PC-3 (cell line): Measurements from ENCODE around the gene GPA33. TPM values are rescaled to one million over a fixed set of nuclear protein-coding genes. Genes with fewer than 3 reads are reported as not detected.

Source experiments
- ATAC-seq: fragments of 200-7000 bp; cut with Tn5 transposase; 2 replicates; pipeline ENCODE4 v1.9.1; 2020; ENCODE audit warnings: mild to moderate bottlenecking, moderate library complexity
- BruUV-seq: library from RNA; stranded (reverse); fragments of 400-500 nt; replicated peaks from 2 replicates; lab custom pipeline; 2021; lab: Mats Ljungman, UMichigan
- CTCF ChIA-PET: fragments of 300-600 bp; sonication (Branson Sonifier 250); formaldehyde crosslinking; loops from one replicate; lab custom pipeline; 2022; ENCODE audit warnings: antibody characterized with exemption; lab: Charles Lee
- POLR2A ChIA-PET: fragments of 300-600 bp; sonication (Branson Sonifier 250); formaldehyde crosslinking; loops from one replicate; lab custom pipeline; 2022; ENCODE audit warnings: antibody characterized with exemption; ENCODE audit not compliant: unreplicated experiment; lab: Charles Lee
- DNase-seq: peaks from one replicate; pipeline ENCODE4 v3.0.0-alpha.2; 2015
- H2AFZ ChIP-seq: fragments of 300-600 bp; sonication (generic); 2 replicates; pipeline ENCODE4 v1.6.0; 2016; ENCODE audit warnings: antibody characterized with exemption, low read length
- H3F3A ChIP-seq: fragments of 300-600 bp; sonication (generic); one replicate; pipeline ENCODE4 v1.6.0; 2017; ENCODE audit warnings: antibody characterized with exemption, low read length, control low read depth, mild to moderate bottlenecking; ENCODE audit not compliant: unreplicated experiment
- H3K27ac ChIP-seq: fragments of 300-600 bp; sonication (generic); 2 replicates; pipeline ENCODE4 v1.5.1; 2016; ENCODE audit warnings: mild to moderate bottlenecking, low read length
- H3K27me3 ChIP-seq: fragments of 300-600 bp; sonication (generic); 2 replicates; pipeline ENCODE4 v1.6.1; 2016; ENCODE audit warnings: low read length, mixed read lengths
- H3K36me3 ChIP-seq: fragments of 300-600 bp; sonication (generic); 2 replicates; pipeline ENCODE4 v1.6.1; 2016; ENCODE audit warnings: low read depth, mixed run types, low read length, mixed read lengths
- H3K4me1 ChIP-seq: fragments of 300-600 bp; sonication (generic); 2 replicates; pipeline ENCODE4 v1.5.1; 2016; ENCODE audit warnings: low read length; ENCODE audit not compliant: insufficient read depth
- H3K4me2 ChIP-seq: fragments of 300-600 bp; sonication (generic); 2 replicates; pipeline ENCODE4 v1.6.0; 2016; ENCODE audit warnings: low read length
- H3K4me3 ChIP-seq: fragments of 300-600 bp; sonication (generic); 2 replicates; pipeline ENCODE4 v1.5.1; 2016; ENCODE audit warnings: mild to moderate bottlenecking, low read length, mixed read lengths
- H3K79me2 ChIP-seq: fragments of 300-600 bp; sonication (generic); 2 replicates; pipeline ENCODE4 v1.6.1; 2017; ENCODE audit warnings: low read length, mixed read lengths
- H3K9ac ChIP-seq: fragments of 300-600 bp; sonication (generic); 2 replicates; pipeline ENCODE4 v1.6.0; 2016; ENCODE audit warnings: mild to moderate bottlenecking, low read length
- H3K9me2 ChIP-seq: fragments of 300-600 bp; sonication (generic); replicated peaks from 2 replicates; pipeline ENCODE4 v1.6.1; 2016; ENCODE audit warnings: mixed run types, low read length, mixed read lengths
- H3K9me3 ChIP-seq: fragments of 300-600 bp; sonication (generic); 2 replicates; pipeline ENCODE4 v1.6.1; 2016; ENCODE audit warnings: low read length, mixed read lengths
- H4K20me1 ChIP-seq: fragments of 300-600 bp; sonication (generic); 2 replicates; pipeline ENCODE4 v1.6.1; 2016; ENCODE audit warnings: low read length, mixed read lengths
- EZH2 ChIP-seq: fragments of 300-600 bp; sonication (generic); IDR thresholded peaks from one replicate; pipeline ENCODE4 v1.6.1; 2017; ENCODE audit warnings: antibody characterized with exemption, mild to moderate bottlenecking, low read length; ENCODE audit not compliant: unreplicated experiment
- EZH2phosphoT487 ChIP-seq: fragments of 300-600 bp; sonication (generic); IDR thresholded peaks from 2 replicates; pipeline ENCODE4 v1.6.1; 2018; ENCODE audit warnings: mild to moderate bottlenecking, antibody characterized with exemption, low read length, borderline replicate concordance
- intact Hi-C: fragments of 100-400 bp; cut with micrococcal nuclease; formaldehyde crosslinking; loops from 2 replicates; pipeline ENCODE4 v1.9.0; 2023
- total RNA-seq: library from RNA; depleted of rRNA; stranded (reverse); fragments of >200 nt; gene quantifications from 2 replicates; pipeline ENCODE4 v1.2.3, GENCODE V29; 2014
- TF ChIP-seq, protein P1 (sequence below): fragments of 300-600 bp; sonication (generic); conservative IDR thresholded peaks from 2 replicates; pipeline ENCODE4 v1.5.1; 2017; ENCODE audit warnings: antibody characterized with exemption, low read depth, mild to moderate bottlenecking, low read length

The GPA33 gene
- total RNA-seq, 1 experiment from 2014 or later, result 0.04 TPM

DNA sequence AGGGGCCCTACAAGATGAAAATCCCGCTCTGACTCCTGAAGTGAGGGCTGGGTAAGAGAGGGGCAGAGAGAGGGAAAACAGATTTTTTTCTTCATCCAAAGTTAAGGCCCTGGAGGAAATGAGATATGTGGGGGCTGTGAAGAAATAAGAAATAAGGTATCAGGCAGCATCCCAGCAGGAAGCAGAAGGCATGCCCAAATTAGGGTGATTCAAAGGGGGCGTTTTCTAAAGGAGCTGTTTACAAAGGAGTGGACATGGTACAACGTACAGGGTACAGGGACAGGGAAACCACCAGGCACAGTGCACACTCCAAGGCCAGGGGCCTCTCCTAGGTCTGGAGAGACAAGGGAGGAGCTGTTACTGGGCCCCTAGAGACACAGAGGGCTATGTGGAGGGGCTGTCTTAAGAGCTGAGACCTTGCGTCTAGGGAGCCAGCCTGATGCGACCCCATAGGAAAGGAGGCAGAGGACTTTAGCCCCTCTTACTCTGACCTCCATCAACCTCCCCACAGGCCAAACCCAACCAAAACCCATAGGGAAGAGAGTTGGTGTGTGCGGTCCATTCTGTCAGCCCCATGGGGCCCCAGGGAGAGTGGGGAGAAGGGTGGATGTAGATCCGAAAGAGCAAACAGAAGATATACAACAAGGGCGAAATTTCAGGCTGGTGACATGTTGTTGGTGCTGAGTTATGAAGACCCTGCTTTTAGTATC, 42.3 kb upstream of the GPA33 start:
- TF ChIP-seq EZH2 (no peak), EZH2phosphoT487 (no peak)
- TF ChIP-seq, protein P1, sequence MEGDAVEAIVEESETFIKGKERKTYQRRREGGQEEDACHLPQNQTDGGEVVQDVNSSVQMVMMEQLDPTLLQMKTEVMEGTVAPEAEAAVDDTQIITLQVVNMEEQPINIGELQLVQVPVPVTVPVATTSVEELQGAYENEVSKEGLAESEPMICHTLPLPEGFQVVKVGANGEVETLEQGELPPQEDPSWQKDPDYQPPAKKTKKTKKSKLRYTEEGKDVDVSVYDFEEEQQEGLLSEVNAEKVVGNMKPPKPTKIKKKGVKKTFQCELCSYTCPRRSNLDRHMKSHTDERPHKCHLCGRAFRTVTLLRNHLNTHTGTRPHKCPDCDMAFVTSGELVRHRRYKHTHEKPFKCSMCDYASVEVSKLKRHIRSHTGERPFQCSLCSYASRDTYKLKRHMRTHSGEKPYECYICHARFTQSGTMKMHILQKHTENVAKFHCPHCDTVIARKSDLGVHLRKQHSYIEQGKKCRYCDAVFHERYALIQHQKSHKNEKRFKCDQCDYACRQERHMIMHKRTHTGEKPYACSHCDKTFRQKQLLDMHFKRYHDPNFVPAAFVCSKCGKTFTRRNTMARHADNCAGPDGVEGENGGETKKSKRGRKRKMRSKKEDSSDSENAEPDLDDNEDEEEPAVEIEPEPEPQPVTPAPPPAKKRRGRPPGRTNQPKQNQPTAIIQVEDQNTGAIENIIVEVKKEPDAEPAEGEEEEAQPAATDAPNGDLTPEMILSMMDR, result no peak
- H3K9ac ChIP-seq, result no peak overlapping the region
- H2AFZ ChIP-seq, result no peak overlapping the region
- no peaks in the 10 kb centered on the region for H3K9me2 ChIP-seq
- no peaks in the 10 kb centered on the region for H3K79me2 ChIP-seq
- H3K4me3 ChIP-seq, result no peak overlapping the region
- no TSS peak for BruUV-seq
- H3K9me3 ChIP-seq, result no peaks in the 10 kb centered on the region
- H4K20me1 ChIP-seq, result no peaks in the 10 kb centered on the region
- H3K36me3 ChIP-seq, result no peaks in the 10 kb centered on the region
- no peak overlapping the region for H3K4me2 ChIP-seq
- POLR2A ChIA-PET, result no interaction called here
- no peak overlapping the region for H3K27ac ChIP-seq
- H3F3A ChIP-seq, result no peaks in the 10 kb centered on the region
- peaks cover 2% of the 10 kb centered on the region; the same call in 1 of the 2 replicates for H3K27me3 ChIP-seq
- CTCF ChIA-PET, result no interaction called here
- DNase-seq, result no peak
- ATAC-seq, result no peak
- intact Hi-C loops, result no loop called here
- H3K4me1 ChIP-seq, result peaks cover 9% of the 10 kb centered on the region

DNA sequence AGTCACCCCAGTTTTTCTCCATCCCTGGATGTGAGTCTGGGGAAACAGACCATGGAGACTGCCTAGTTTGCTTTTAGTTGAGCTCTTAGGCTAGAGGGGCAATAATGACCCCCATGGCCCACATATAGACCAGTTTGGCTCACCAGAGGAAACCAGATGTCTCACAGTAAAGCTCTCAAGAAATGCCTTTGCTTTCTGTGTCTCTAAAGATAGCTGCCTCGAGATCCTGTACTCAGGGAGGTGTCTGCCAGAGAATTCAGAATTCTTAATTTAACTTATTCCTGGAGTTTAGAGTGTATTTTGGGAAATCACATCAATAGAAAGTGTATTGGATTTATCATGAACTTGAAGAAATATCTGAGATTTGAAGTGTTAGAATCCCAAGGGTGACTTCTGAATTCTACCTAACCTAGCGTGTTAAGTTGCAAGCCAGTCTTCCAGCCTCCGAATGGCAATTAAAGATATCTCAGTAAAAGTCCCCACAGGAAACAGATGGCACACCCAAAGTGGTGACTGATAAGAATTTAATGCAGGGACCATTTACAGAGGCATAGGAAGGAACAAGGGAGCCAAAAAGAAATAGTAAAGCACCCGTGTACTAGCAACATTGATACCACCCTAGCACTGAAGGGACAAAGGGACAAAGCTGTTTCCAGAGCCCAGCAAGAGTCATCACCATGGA, 40.8 kb upstream of the GPA33 start:
- no peak overlapping the region for H3K4me3 ChIP-seq
- ChIA-PET CTCF (interaction anchor here (0.7 kb wide), 1 partner anchor 89 kb away, joined by 12 read pairs; no protein-coding TSS in a partner anchor), POLR2A (no interaction called here)
- peaks cover 6% of the 10 kb centered on the region; the same call in 1 of the 2 replicates for H3K27me3 ChIP-seq
- no peaks in the 10 kb centered on the region for H3K36me3 ChIP-seq
- H3K9me3 ChIP-seq, result no peaks in the 10 kb centered on the region
- H3K4me1 ChIP-seq, result peaks cover 2% of the 10 kb centered on the region
- H3K79me2 ChIP-seq, result no peaks in the 10 kb centered on the region
- no TSS peak for BruUV-seq
- H3K9ac ChIP-seq, result no peak overlapping the region
- H3F3A ChIP-seq, result no peaks in the 10 kb centered on the region
- no peaks in the 10 kb centered on the region for H3K9me2 ChIP-seq
- no peak for ATAC-seq
- H4K20me1 ChIP-seq, result no peaks in the 10 kb centered on the region
- intact Hi-C loops, result no loop called here
- H3K27ac ChIP-seq, result no peak overlapping the region
- H3K4me2 ChIP-seq, result no peak overlapping the region
- H2AFZ ChIP-seq, result no peak overlapping the region
- DNase-seq, result no peak
- TF ChIP-seq EZH2phosphoT487 (no peak), EZH2 (no peak)
- TF ChIP-seq, protein P1, result no peak
